ENCODE data around the gene GPALPP1. TPM values are rescaled to one million over a fixed set of nuclear protein-coding genes. Genes with fewer than 3 reads are reported as not detected.

Gene GPALPP1
- total RNA-seq, 1 experiment from 2014 or later: 17.0 TPM

GRCh38 chr13:45003417-45003816, 14.1 kb downstream of the GPALPP1 start:
- no TSS peak for BruUV-seq (replicated peaks)
- Histone ChIP-seq H3K27me3 (ENCODE audit: low read length) (no peaks in the 10 kb centered on the region), H3K36me3 (ENCODE audit: low read depth, low read length) (no peaks in the 10 kb centered on the region), H2AFZ (ENCODE audit: low read length) (no peak overlapping the region), H3K79me2 (ENCODE audit: low read length) (no peaks in the 10 kb centered on the region), H3K9me2 (replicated peaks; ENCODE audit: low read length) (no peaks in the 10 kb centered on the region), H3K4me1 (ENCODE audit: insufficient read depth, low read length) (no peaks in the 10 kb centered on the region), H3K9ac (ENCODE audit: low read length) (no peak overlapping the region), H3K4me2 (ENCODE audit: low read length) (no peak overlapping the region), H3K4me3 (ENCODE audit: low read length) (no peak overlapping the region), H3K27ac (ENCODE audit: low read length) (no peak overlapping the region), H3F3A (ENCODE audit: low read length, unreplicated experiment) (no peaks in the 10 kb centered on the region), H3K9me3 (ENCODE audit: low read length) (no peaks in the 10 kb centered on the region), H4K20me1 (ENCODE audit: low read length) (no peaks in the 10 kb centered on the region)
- TF ChIP-seq EZH2 (IDR thresholded peaks at IDR 0.05; ENCODE audit: low read length, unreplicated experiment) (no peak), EZH2phosphoT487 (IDR thresholded peaks at IDR 0.05; ENCODE audit: borderline replicate concordance, low read length) (no peak)
- TF ChIP-seq, protein P1, sequence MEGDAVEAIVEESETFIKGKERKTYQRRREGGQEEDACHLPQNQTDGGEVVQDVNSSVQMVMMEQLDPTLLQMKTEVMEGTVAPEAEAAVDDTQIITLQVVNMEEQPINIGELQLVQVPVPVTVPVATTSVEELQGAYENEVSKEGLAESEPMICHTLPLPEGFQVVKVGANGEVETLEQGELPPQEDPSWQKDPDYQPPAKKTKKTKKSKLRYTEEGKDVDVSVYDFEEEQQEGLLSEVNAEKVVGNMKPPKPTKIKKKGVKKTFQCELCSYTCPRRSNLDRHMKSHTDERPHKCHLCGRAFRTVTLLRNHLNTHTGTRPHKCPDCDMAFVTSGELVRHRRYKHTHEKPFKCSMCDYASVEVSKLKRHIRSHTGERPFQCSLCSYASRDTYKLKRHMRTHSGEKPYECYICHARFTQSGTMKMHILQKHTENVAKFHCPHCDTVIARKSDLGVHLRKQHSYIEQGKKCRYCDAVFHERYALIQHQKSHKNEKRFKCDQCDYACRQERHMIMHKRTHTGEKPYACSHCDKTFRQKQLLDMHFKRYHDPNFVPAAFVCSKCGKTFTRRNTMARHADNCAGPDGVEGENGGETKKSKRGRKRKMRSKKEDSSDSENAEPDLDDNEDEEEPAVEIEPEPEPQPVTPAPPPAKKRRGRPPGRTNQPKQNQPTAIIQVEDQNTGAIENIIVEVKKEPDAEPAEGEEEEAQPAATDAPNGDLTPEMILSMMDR (conservative IDR thresholded peaks at IDR 0.05; ENCODE audit: low read depth, low read length): no peak
- intact Hi-C loops (cut with micrococcal nuclease): no loop called here
- ATAC-seq: no peak
- ChIA-PET POLR2A (ENCODE audit: unreplicated experiment) (no interaction called here), CTCF (no interaction called here)
- DNase-seq: no peak

DNA sequence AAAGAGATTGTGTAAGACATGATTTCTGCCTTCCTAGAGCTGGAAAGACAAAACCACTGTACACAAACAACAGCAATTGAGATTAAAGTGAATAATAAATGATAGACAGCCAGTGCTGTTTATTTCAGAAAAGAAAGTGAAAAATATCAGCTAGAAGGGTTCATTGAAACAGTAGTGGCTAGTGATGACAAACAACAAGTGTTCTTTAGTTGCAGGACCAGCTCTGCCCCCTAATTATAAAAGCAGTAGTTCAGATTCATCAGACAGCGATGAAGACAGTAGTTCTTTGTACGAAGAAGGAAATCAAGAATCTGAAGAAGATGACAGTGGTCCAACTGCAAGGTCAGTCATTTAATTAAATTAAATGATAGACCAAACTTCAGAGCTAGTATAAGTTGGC, 14.8 kb downstream of the GPALPP1 start:
- Histone ChIP-seq H3K9me3 (ENCODE audit: low read length) (no peaks in the 10 kb centered on the region), H3K4me1 (ENCODE audit: insufficient read depth, low read length) (no peaks in the 10 kb centered on the region)
- CTCF ChIA-PET: no interaction called here

GRCh38 chr13:45007225-45007624, 17.9 kb downstream of the GPALPP1 start:
- Histone ChIP-seq H3K4me2 (ENCODE audit: low read length) (no peak overlapping the region), H4K20me1 (ENCODE audit: low read length) (no peaks in the 10 kb centered on the region), H2AFZ (ENCODE audit: low read length) (no peak overlapping the region), H3K4me3 (ENCODE audit: low read length) (no peak overlapping the region), H3K79me2 (ENCODE audit: low read length) (no peaks in the 10 kb centered on the region), H3K36me3 (ENCODE audit: low read depth, low read length) (peaks cover 4% of the 10 kb centered on the region; the same call in 1 of the 2 replicates), H3K9me3 (ENCODE audit: low read length) (no peaks in the 10 kb centered on the region), H3K9ac (ENCODE audit: low read length) (no peak overlapping the region), H3K27ac (ENCODE audit: low read length) (no peak overlapping the region), H3K9me2 (replicated peaks; ENCODE audit: low read length) (no peaks in the 10 kb centered on the region), H3K27me3 (ENCODE audit: low read length) (no peaks in the 10 kb centered on the region), H3K4me1 (ENCODE audit: insufficient read depth, low read length) (no peaks in the 10 kb centered on the region), H3F3A (ENCODE audit: low read length, unreplicated experiment) (no peaks in the 10 kb centered on the region)
- CTCF ChIA-PET: no interaction called here
- TF ChIP-seq, protein P1 (conservative IDR thresholded peaks at IDR 0.05; ENCODE audit: low read depth, low read length): no peak
- TF ChIP-seq EZH2 (IDR thresholded peaks at IDR 0.05; ENCODE audit: low read length, unreplicated experiment): no peak
- no peak for TF ChIP-seq EZH2phosphoT487 (IDR thresholded peaks at IDR 0.05; ENCODE audit: borderline replicate concordance, low read length)
- intact Hi-C loops (cut with micrococcal nuclease): no loop called here
- DNase-seq (no peak), ATAC-seq (no peak)
- POLR2A ChIA-PET (ENCODE audit: unreplicated experiment): no interaction called here
- BruUV-seq (replicated peaks): no TSS peak

More for the DNA sequence above, 14.8 kb downstream of the GPALPP1 start:
- H3K36me3 ChIP-seq (ENCODE audit: low read depth, low read length): no peaks in the 10 kb centered on the region; the same call in 1 of the 2 replicates
- no peaks in the 10 kb centered on the region for H3K27me3 ChIP-seq (ENCODE audit: low read length)
- H3F3A ChIP-seq (ENCODE audit: low read length, unreplicated experiment): no peaks in the 10 kb centered on the region
- POLR2A ChIA-PET (ENCODE audit: unreplicated experiment): interaction anchor here (0.7 kb wide), 1 partner anchor 89 kb away, joined by 3 read pairs; no protein-coding TSS in a partner anchor
- BruUV-seq (replicated peaks): no TSS peak
- intact Hi-C loops (cut with micrococcal nuclease): no loop called here
- no peak overlapping the region for H3K4me3 ChIP-seq (ENCODE audit: low read length)
- no peak for DNase-seq
- H2AFZ ChIP-seq (ENCODE audit: low read length): no peak overlapping the region
- no peak for ATAC-seq
- H3K27ac ChIP-seq (ENCODE audit: low read length): no peak overlapping the region
- no peak for TF ChIP-seq EZH2 (IDR thresholded peaks at IDR 0.05; ENCODE audit: low read length, unreplicated experiment)
- TF ChIP-seq, protein P1 (conservative IDR thresholded peaks at IDR 0.05; ENCODE audit: low read depth, low read length): no peak
- no peak for TF ChIP-seq EZH2phosphoT487 (IDR thresholded peaks at IDR 0.05; ENCODE audit: borderline replicate concordance, low read length)
- no peaks in the 10 kb centered on the region for H3K9me2 ChIP-seq (replicated peaks; ENCODE audit: low read length)
- H3K4me2 ChIP-seq (ENCODE audit: low read length): no peak overlapping the region
- no peaks in the 10 kb centered on the region for H3K79me2 ChIP-seq (ENCODE audit: low read length)
- no peaks in the 10 kb centered on the region for H4K20me1 ChIP-seq (ENCODE audit: low read length)
- H3K9ac ChIP-seq (ENCODE audit: low read length): no peak overlapping the region

Data from PC-3 (cell line).